IMR-90 (cell line): ENCODE results near the gene FANCL.
"Not testable (repeated sequence)": the region's sequence is repeated elsewhere in the genome, so short reads cannot be mapped to it uniquely, and the experiment has no call there.

Source experiments
- BHLHE40 ChIP-seq: fragments of 150-350 bp; IDR thresholded peaks from 2 replicates; pipeline ENCODE4 v1.6.1; 2016; ENCODE audit warnings: mild to moderate bottlenecking, low read depth, low read length
- CEBPB ChIP-seq: IDR thresholded peaks from 2 replicates; pipeline ENCODE4 v1.6.1; 2012; ENCODE audit warnings: low read depth, low read length, improper control_type of control experiment
- CHD1 ChIP-seq: IDR thresholded peaks from 2 replicates; pipeline ENCODE4 v1.6.1; 2012; ENCODE audit warnings: low read depth, low read length, improper control_type of control experiment
- ELK1 ChIP-seq: fragments of 150-350 bp; IDR thresholded peaks from 2 replicates; pipeline ENCODE4 v1.6.1; 2016; ENCODE audit warnings: low read depth, mild to moderate bottlenecking, low read length, moderate library complexity, borderline replicate concordance
- MAFK ChIP-seq: IDR thresholded peaks from 2 replicates; pipeline ENCODE4 v1.6.1; 2012; ENCODE audit warnings: low read depth, low read length, improper control_type of control experiment
- MAZ ChIP-seq: IDR thresholded peaks from 2 replicates; pipeline ENCODE4 v1.6.1; 2012; ENCODE audit warnings: low read depth, mild to moderate bottlenecking, low read length, improper control_type of control experiment, moderate library complexity, borderline replicate concordance
- MXI1 ChIP-seq: IDR thresholded peaks from 2 replicates; pipeline ENCODE4 v1.6.1; 2012; ENCODE audit warnings: low read depth, mild to moderate bottlenecking, low read length, moderate library complexity, borderline replicate concordance
- POLR2A ChIP-seq: IDR thresholded peaks from 2 replicates; pipeline ENCODE4 v1.6.1; 2012; ENCODE audit warnings: mild to moderate bottlenecking, low read depth, low read length
- RAD21 ChIP-seq: IDR thresholded peaks from 2 replicates; pipeline ENCODE4 v1.6.1; 2012; ENCODE audit warnings: low read length, improper control_type of control experiment
- RCOR1 ChIP-seq: IDR thresholded peaks from 2 replicates; pipeline ENCODE4 v1.6.1; 2012; ENCODE audit warnings: mild to moderate bottlenecking, low read length, improper control_type of control experiment; ENCODE audit not compliant: insufficient replicate concordance
- RFX5 ChIP-seq: IDR thresholded peaks from 2 replicates; pipeline ENCODE4 v1.8.0; 2012; ENCODE audit warnings: low read depth, mild to moderate bottlenecking, low read length, moderate library complexity
- SMC3 ChIP-seq: fragments of 150-350 bp; IDR thresholded peaks from 2 replicates; pipeline ENCODE4 v1.6.1; 2016; ENCODE audit warnings: low read depth, mild to moderate bottlenecking, antibody characterized with exemption, low read length, moderate library complexity
- TF ChIP-seq, protein P1 (sequence below): conservative IDR thresholded peaks from 2 replicates; pipeline ENCODE4 v1.5.1; 2012; ENCODE audit warnings: mild to moderate bottlenecking, low read depth, low read length, improper control_type of control experiment
- TF ChIP-seq, protein P2 (sequence below): fragments of 150-350 bp; IDR thresholded peaks from 2 replicates; pipeline ENCODE4 v1.6.1; 2017; ENCODE audit warnings: mild to moderate bottlenecking, antibody characterized with exemption, low read length, low read depth

GRCh38 chr2:58177187-58177586, 63.9 kb downstream of the FANCL start:
- TF ChIP-seq MXI1, MAFK, POLR2A, CEBPB, MAZ, RCOR1, CHD1, BHLHE40, RFX5, RAD21, ELK1, SMC3: not testable (repeated sequence)
- TF ChIP-seq, protein P1, sequence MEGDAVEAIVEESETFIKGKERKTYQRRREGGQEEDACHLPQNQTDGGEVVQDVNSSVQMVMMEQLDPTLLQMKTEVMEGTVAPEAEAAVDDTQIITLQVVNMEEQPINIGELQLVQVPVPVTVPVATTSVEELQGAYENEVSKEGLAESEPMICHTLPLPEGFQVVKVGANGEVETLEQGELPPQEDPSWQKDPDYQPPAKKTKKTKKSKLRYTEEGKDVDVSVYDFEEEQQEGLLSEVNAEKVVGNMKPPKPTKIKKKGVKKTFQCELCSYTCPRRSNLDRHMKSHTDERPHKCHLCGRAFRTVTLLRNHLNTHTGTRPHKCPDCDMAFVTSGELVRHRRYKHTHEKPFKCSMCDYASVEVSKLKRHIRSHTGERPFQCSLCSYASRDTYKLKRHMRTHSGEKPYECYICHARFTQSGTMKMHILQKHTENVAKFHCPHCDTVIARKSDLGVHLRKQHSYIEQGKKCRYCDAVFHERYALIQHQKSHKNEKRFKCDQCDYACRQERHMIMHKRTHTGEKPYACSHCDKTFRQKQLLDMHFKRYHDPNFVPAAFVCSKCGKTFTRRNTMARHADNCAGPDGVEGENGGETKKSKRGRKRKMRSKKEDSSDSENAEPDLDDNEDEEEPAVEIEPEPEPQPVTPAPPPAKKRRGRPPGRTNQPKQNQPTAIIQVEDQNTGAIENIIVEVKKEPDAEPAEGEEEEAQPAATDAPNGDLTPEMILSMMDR, result not testable (repeated sequence)
- TF ChIP-seq, protein P2, sequence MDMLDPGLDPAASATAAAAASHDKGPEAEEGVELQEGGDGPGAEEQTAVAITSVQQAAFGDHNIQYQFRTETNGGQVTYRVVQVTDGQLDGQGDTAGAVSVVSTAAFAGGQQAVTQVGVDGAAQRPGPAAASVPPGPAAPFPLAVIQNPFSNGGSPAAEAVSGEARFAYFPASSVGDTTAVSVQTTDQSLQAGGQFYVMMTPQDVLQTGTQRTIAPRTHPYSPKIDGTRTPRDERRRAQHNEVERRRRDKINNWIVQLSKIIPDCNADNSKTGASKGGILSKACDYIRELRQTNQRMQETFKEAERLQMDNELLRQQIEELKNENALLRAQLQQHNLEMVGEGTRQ, result not testable (repeated sequence)
